ENCODE data around the gene EEIG1. TPM values are rescaled to one million over a fixed set of nuclear protein-coding genes. Genes with fewer than 3 reads are reported as not detected.
A peak's percentile ranks its signal among the peaks of the same experiment; 100 is the strongest.

The EEIG1 gene
- total RNA-seq, 1 experiment from 2014 or later = 35.5 TPM

GRCh38 chr9:127959841-127960409 lies 20.9 kb downstream of the EEIG1 start:
- no peak for DNase-seq (ENCODE audit: low read depth)

GRCh38 chr9:127959398-127959797 lies 21.4 kb downstream of the EEIG1 start:
- no peak for DNase-seq (ENCODE audit: low read depth)

GRCh38 chr9:127958728-127959127 lies 22.1 kb downstream of the EEIG1 start:
- no peak for DNase-seq (ENCODE audit: low read depth)

GRCh38 chr9:127955294-127956015 lies 25.3 kb downstream of the EEIG1 start:
- DNase-seq (ENCODE audit: low read depth) = peak; percentile 89

GRCh38 chr9:127954831-127955293 lies 25.9 kb downstream of the EEIG1 start:
- DNase-seq (ENCODE audit: low read depth) = no peak

- DNase-seq (ENCODE audit: low read depth) = no peak
These were observed 26.9 kb downstream of the EEIG1 start for GRCh38 chr9:127953768-127954505.

- no peak for DNase-seq (ENCODE audit: low read depth)
These were observed 27.6 kb downstream of the EEIG1 start for GRCh38 chr9:127953154-127953553.

- no peak for DNase-seq (ENCODE audit: low read depth)
These were observed 30.1 kb downstream of the EEIG1 start for GRCh38 chr9:127950513-127951289.

GRCh38 chr9:127949827-127950512 lies 30.8 kb downstream of the EEIG1 start:
- no peak for DNase-seq (ENCODE audit: low read depth)

- no peak for DNase-seq (ENCODE audit: low read depth)
These were observed 32.7 kb downstream of the EEIG1 start for GRCh38 chr9:127947841-127948710.

GRCh38 chr9:127946728-127947127 lies 34.1 kb downstream of the EEIG1 start:
- no peak for DNase-seq (ENCODE audit: low read depth)

- no peak for DNase-seq (ENCODE audit: low read depth)
These were observed 34.8 kb downstream of the EEIG1 start for GRCh38 chr9:127945942-127946341.

- DNase-seq (ENCODE audit: low read depth) = no peak
These were observed 35.5 kb downstream of the EEIG1 start for GRCh38 chr9:127945338-127945737.

GRCh38 chr9:127944586-127945218 lies 36.1 kb downstream of the EEIG1 start:
- DNase-seq (ENCODE audit: low read depth) = no peak

GRCh38 chr9:127943731-127944144 lies 37.1 kb downstream of the EEIG1 start:
- peak; percentile 54 for DNase-seq (ENCODE audit: low read depth)

GRCh38 chr9:127943011-127943662 lies 37.7 kb downstream of the EEIG1 start:
- DNase-seq (ENCODE audit: low read depth) = no peak

- peak; percentile 39 for DNase-seq (ENCODE audit: low read depth)
These were observed 38.4 kb downstream of the EEIG1 start for GRCh38 chr9:127942216-127943010.

- no peak for DNase-seq (ENCODE audit: low read depth)
These were observed 38.9 kb downstream of the EEIG1 start for GRCh38 chr9:127941961-127942215.

Measured in M059J (cell line).